ENCODE results near the gene CPLX1. TPM values are rescaled to one million over a fixed set of nuclear protein-coding genes. Genes with fewer than 3 reads are reported as not detected.
A peak's percentile ranks its signal among the peaks of the same experiment; 100 is the strongest.

CPLX1 gene
- total and polyA plus RNA-seq, 7 experiments from 2014 or later: 0.17 to 1.9 (median 0.58) TPM; not detected in 1

DNA sequence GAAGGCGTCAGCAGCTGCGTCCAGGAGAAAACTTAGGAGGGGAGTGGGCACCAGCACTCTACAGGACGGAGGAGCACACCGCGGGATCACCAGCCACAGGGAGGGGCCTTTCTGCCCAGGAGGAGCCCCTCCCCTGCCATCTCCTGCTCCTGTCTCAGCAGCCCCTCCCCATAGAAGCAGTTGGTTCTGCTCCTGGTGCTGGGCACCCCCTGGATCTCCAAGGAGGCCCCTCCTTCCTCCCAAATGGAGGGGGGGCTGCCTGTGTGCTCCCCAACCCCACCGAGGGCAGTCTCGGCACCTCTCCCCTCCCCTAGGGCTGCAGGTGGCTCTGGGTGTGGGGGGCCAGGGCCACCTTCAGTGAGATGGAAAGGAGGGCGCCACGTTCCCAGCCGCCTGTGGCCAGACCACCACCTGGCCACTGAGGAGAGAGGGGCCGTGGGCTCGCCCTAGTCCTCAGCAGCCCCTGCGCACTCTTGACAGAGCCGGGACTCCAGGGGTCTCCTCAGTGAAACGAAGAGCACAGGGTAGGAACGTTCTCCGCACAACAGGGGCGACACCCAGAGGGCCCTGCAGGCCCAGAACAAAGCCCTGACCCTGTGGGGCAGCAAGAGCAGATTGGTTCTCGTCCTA lies 37.8 kb downstream of the CPLX1 start:
- Histone ChIP-seq H3K27ac (ENCODE audit: low read depth, low read length) (no peak overlapping the region), H3K9me3 (ENCODE audit: control insufficient read depth in 2 of 3, low read length in 3 of 3) (no peaks in the 10 kb centered on the region), H3K27me3 (ENCODE audit: control insufficient read depth in 2 of 2, insufficient read depth in 2 of 2, low read length in 2 of 2) (peaks cover 0 to 9% of the 10 kb centered on the region in 2 donors), H3K4me1 (ENCODE audit: control insufficient read depth in 2 of 2, insufficient read depth in 2 of 2, low read length in 2 of 2) (peaks cover 6 to 7% of the 10 kb centered on the region in 2 donors), H3K4me3 (ENCODE audit: low read length) (no peak overlapping the region), H3K36me3 (ENCODE audit: control insufficient read depth in 2 of 3, insufficient read depth in 3 of 3, low read length in 3 of 3) (no peaks in the 10 kb centered on the region)
- intact Hi-C loops (cut with micrococcal nuclease): no loop called here
- Mint-ChIP-seq H3K27me3 (peaks cover 29 to 41% (median 32%) of the 10 kb centered on the region in 5 donors), H3K36me3 (peaks cover 0 to 3% (median 0%) of the 10 kb centered on the region in 5 donors), H3K4me3 (peak overlapping the region in 1 of 10 donors; percentile 6), H3K4me1 (peaks cover 15 to 31% (median 23%) of the 10 kb centered on the region in 7 donors), H3K9me3 (peaks cover 0 to 1% (median 0%) of the 10 kb centered on the region in 11 donors), H3K27ac (no peak overlapping the region)
- ATAC-seq (no peak), DNase-seq (no peak)
- POLR2A ChIA-PET: no interaction called here
- CTCF ChIA-PET: no interaction called here

DNA sequence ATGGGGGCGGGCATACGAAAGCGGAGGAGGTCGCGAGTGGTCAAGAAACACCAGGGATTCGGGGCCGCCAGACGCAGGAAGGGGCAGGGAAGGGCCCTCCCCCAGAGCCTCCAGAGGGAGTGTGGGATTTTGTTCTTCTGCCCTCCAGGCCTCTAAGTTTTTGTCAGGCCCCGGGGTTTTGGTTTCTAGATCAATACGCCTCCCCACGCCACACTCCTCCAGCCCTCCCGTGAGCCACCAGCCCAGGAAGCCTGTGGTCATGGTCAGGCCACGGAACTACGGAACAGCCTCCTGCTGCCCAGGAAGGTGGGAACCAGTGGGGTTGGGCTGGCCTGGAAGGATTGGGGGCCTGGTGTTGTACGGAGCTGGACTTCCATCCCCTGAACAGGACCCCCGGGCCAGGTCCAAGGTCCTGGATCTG lies 38.4 kb downstream of the CPLX1 start:
- Mint-ChIP-seq H3K4me1 (peaks cover 10 to 26% (median 18%) of the 10 kb centered on the region in 7 donors), H3K4me3 (peak overlapping the region in 9 of 10 donors; percentile 42 to 81 (median 62)), H3K27ac (no peak overlapping the region), H3K9me3 (peaks cover 0 to 2% (median 0%) of the 10 kb centered on the region in 11 donors), H3K27me3 (peaks cover 23 to 38% (median 26%) of the 10 kb centered on the region in 5 donors), H3K36me3 (peaks cover 0 to 2% (median 0%) of the 10 kb centered on the region in 5 donors)
- H3K4me3 ChIP-seq (ENCODE audit: low read length): no peak overlapping the region
- peaks cover 1 to 8% of the 10 kb centered on the region in 2 donors for H3K4me1 ChIP-seq (ENCODE audit: control insufficient read depth in 2 of 2, insufficient read depth in 2 of 2, low read length in 2 of 2)
- intact Hi-C loops (cut with micrococcal nuclease): no loop called here
- H3K27me3 ChIP-seq (ENCODE audit: control insufficient read depth in 2 of 2, insufficient read depth in 2 of 2, low read length in 2 of 2): peaks cover 0 to 6% of the 10 kb centered on the region in 2 donors
- no peak overlapping the region for H3K27ac ChIP-seq (ENCODE audit: low read depth, low read length)
- DNase-seq: no peak
- ATAC-seq: no peak
- POLR2A ChIA-PET: no interaction called here
- H3K36me3 ChIP-seq (ENCODE audit: control insufficient read depth in 2 of 3, insufficient read depth in 3 of 3, low read length in 3 of 3): no peaks in the 10 kb centered on the region
- CTCF ChIA-PET: no interaction called here
- H3K9me3 ChIP-seq (ENCODE audit: control insufficient read depth in 2 of 3, low read length in 3 of 3): no peaks in the 10 kb centered on the region

DNA sequence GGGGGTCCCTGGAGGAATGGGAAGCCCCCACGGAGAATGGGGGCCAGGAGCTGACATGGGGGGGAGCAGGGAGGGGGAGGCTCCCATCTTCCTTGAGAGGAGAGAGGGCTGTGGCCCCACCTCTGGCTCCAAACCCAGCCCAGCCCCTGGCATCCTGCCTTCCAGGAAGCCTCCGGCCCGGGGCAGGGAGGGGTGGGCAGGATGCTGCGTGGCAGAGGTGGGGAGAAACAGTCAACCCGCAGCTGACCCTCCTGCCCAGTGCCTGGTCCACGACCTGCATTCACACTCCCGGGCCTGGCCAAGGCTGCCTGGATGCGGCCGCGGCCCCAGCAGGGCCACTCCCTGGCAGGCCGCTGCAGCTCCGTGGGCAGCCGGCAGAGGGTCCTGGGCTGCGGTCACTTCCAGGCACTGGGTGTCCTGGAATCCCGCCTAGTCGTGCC lies 39.0 kb downstream of the CPLX1 start:
- H3K9me3 Mint-ChIP-seq: peaks cover 0 to 3% (median 0%) of the 10 kb centered on the region in 11 donors
- Histone ChIP-seq H3K27me3 (ENCODE audit: control insufficient read depth in 2 of 2, insufficient read depth in 2 of 2, low read length in 2 of 2) (peaks cover 0 to 6% of the 10 kb centered on the region in 2 donors), H3K9me3 (ENCODE audit: control insufficient read depth in 2 of 3, low read length in 3 of 3) (no peaks in the 10 kb centered on the region), H3K4me1 (ENCODE audit: control insufficient read depth in 2 of 2, insufficient read depth in 2 of 2, low read length in 2 of 2) (peaks cover 6 to 13% of the 10 kb centered on the region in 2 donors), H3K36me3 (ENCODE audit: control insufficient read depth in 2 of 3, insufficient read depth in 3 of 3, low read length in 3 of 3) (no peaks in the 10 kb centered on the region), H3K27ac (ENCODE audit: low read depth, low read length) (no peak overlapping the region), H3K4me3 (ENCODE audit: low read length) (no peak overlapping the region)
- peak overlapping the region in 7 of 10 donors; percentile 42 to 81 (median 59) for H3K4me3 Mint-ChIP-seq
- ChIA-PET CTCF (no interaction called here), POLR2A (no interaction called here)
- no peak overlapping the region for H3K27ac Mint-ChIP-seq
- no peak for ATAC-seq
- no peak for DNase-seq
- peaks cover 22 to 35% (median 25%) of the 10 kb centered on the region in 5 donors for H3K27me3 Mint-ChIP-seq
- intact Hi-C loops (cut with micrococcal nuclease): no loop called here
- peaks cover 0 to 2% (median 0%) of the 10 kb centered on the region in 5 donors for H3K36me3 Mint-ChIP-seq
- H3K4me1 Mint-ChIP-seq: peaks cover 13 to 30% (median 20%) of the 10 kb centered on the region in 7 donors

DNA sequence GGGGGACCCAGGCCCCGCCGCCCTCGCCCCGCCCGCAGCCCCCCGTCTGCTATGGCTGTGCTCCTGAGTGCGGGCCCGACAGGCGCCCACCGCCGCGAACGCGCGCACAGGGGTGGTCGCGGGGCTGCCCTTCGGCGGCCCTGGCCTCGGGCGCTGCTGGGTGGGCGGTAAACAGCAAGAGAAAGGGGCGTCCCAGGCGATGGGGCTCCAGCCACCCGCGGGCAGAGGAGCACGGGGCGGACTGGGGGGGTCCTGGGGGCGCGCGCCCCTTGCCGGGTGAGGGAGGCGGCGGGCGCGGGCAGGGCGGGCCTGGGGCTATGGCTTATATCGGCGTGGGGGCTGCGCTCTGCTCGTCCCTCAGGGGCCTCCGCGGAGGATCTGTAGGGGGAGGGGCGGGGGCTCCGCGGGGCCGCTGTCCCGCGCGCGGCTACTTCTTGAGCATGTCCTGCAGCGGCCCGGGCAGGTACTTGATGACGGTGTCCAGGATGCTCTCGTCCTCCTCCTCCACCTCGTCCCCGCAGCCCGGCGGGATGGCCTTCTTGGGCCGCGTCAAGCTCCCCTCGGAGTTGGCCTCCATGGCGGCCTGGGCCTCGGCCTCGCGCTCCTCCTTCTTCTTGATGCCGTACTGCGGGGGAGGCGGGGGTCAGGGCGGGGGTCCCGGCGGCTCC lies 39.7 kb downstream of the CPLX1 start:
- Mint-ChIP-seq H3K9me3 (peaks cover 0 to 5% (median 0%) of the 10 kb centered on the region in 11 donors), H3K27me3 (peaks cover 22 to 35% (median 25%) of the 10 kb centered on the region in 5 donors), H3K4me1 (peaks cover 13 to 31% (median 20%) of the 10 kb centered on the region in 7 donors), H3K4me3 (peak overlapping the region in 4 of 10 donors; percentile 58 to 78 (median 60)), H3K27ac (no peak overlapping the region), H3K36me3 (peaks cover 0 to 2% (median 0%) of the 10 kb centered on the region in 5 donors)
- Histone ChIP-seq H3K4me1 (ENCODE audit: control insufficient read depth in 2 of 2, insufficient read depth in 2 of 2, low read length in 2 of 2) (peaks cover 6 to 13% of the 10 kb centered on the region in 2 donors), H3K27me3 (ENCODE audit: control insufficient read depth in 2 of 2, insufficient read depth in 2 of 2, low read length in 2 of 2) (peaks cover 0 to 6% of the 10 kb centered on the region in 2 donors), H3K4me3 (ENCODE audit: low read length) (no peak overlapping the region), H3K27ac (ENCODE audit: low read depth, low read length) (no peak overlapping the region), H3K9me3 (ENCODE audit: control insufficient read depth in 2 of 3, low read length in 3 of 3) (no peaks in the 10 kb centered on the region), H3K36me3 (ENCODE audit: control insufficient read depth in 2 of 3, insufficient read depth in 3 of 3, low read length in 3 of 3) (peaks cover 0 to 4% (median 0%) of the 10 kb centered on the region in 3 experiments)
- DNase-seq (no peak), ATAC-seq (no peak)
- POLR2A ChIA-PET: no interaction called here
- intact Hi-C loops (cut with micrococcal nuclease): no loop called here
- CTCF ChIA-PET: no interaction called here

DNA sequence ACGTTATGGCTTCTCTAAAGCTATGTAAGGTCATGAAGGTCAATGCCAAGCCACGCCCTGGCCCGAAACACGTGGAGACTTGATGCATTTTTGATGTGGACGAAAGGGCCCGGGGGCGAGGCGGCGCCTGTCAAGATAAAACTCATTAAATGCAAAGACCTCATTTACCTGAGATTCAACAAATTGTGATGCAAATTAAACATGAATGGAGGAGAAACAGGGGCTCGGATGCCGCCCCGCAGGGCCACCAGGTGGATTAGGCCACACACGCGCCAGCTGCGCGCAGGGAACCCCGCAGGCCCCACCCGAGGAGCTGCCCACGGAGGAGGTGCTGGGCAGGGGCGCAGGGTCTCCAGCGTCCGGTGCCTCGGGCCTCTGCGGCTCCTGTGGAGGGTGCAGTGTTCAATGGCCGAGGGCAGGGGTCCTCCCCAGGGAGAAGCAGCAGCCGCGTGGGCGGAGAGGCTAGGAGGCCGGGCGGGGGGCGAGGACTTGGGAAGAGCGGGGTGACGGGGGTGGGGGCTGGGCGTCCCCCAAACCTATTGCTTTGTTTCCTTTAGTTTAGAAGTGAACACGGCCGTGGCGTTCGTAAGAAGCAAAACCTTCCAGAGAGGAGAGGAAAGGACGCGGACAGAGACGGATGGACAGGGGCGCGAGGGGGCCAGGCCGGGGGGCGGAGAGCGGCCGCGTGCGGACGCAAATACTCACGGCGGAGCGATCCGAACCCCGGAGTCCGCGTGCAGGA lies 40.4 kb downstream of the CPLX1 start:
- DNase-seq (no peak), ATAC-seq (no peak)
- Mint-ChIP-seq H3K4me3 (peak overlapping the region; percentile 38 to 78 (median 62)), H3K4me1 (peaks cover 16 to 33% (median 23%) of the 10 kb centered on the region in 7 donors), H3K27ac (no peak overlapping the region), H3K27me3 (peaks cover 20 to 30% (median 22%) of the 10 kb centered on the region in 5 donors), H3K36me3 (peaks cover 0 to 4% (median 0%) of the 10 kb centered on the region in 5 donors), H3K9me3 (peaks cover 0 to 5% (median 0%) of the 10 kb centered on the region in 11 donors)
- no peaks in the 10 kb centered on the region for H3K9me3 ChIP-seq (ENCODE audit: control insufficient read depth in 2 of 3, low read length in 3 of 3)
- peaks cover 0 to 6% of the 10 kb centered on the region in 2 donors for H3K27me3 ChIP-seq (ENCODE audit: control insufficient read depth in 2 of 2, insufficient read depth in 2 of 2, low read length in 2 of 2)
- CTCF ChIA-PET: no interaction called here
- POLR2A ChIA-PET: no interaction called here
- H3K36me3 ChIP-seq (ENCODE audit: control insufficient read depth in 2 of 3, insufficient read depth in 3 of 3, low read length in 3 of 3): peaks cover 0 to 6% (median 0%) of the 10 kb centered on the region in 3 experiments
- H3K4me3 ChIP-seq (ENCODE audit: low read length): no peak overlapping the region
- intact Hi-C loops (cut with micrococcal nuclease): no loop called here
- H3K4me1 ChIP-seq (ENCODE audit: control insufficient read depth in 2 of 2, insufficient read depth in 2 of 2, low read length in 2 of 2): peaks cover 10 to 17% of the 10 kb centered on the region in 2 donors
- no peak overlapping the region for H3K27ac ChIP-seq (ENCODE audit: low read depth, low read length)
